ENCODE data around the gene ARL15. TPM values are rescaled to one million over a fixed set of nuclear protein-coding genes. Genes with fewer than 3 reads are reported as not detected.

Gene ARL15
- total RNA-seq, 1 donor from 2014 or later = 16.9 TPM

DNA sequence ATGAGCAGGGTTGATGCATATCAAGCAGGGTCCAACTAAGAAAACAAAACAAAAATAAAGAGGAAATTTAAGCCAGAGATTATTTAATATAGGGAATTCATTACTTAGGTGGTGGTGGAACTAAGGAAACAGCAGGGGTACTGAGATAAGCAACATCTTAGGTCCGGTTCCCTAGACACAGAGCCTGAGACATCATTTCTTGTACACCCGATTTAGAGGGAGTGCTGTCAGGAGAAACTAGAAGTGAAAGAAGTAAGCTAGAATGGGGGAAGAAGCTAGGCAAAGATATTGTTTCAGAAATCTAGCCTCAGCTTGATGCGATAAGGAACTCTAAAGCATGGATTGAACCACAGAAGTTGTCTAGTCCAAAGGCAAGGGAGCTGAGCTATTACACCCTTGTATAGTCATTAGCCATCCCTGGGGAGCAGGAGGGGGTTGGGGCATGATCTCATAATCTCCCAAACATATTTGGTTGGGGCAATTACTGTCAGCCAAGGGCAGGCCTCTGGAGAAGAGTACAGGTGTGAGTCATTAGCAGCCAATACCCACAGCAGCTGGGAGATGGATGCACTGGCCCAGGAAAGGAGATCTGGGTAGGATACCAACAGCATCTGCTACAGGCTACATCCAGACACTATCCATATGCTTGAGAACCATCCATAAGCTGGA is 194.5 kb downstream of the ARL15 start:
- H3K4me3 Mint-ChIP-seq = no peak overlapping the region

DNA sequence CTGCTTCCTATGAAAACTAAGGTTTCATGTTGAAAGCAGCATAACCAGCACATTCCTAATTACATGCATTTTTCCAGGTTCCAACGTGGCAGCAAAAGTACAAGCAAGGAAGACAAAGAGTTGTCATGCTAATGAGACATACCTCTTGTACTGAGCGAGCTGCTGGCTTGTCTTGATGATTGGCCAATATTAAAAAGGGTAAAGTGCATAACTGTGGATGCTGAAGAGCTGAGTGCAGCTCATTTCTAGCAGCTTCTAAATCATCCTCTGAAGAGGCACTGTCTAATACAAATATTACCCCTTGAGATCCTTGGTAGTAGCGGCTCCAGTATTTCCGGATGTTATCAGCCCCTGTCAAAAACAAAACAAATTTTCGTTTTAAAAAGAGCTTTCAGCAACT is 197.3 kb downstream of the ARL15 start:
- H3K27me3 Mint-ChIP-seq = no peaks in the 10 kb centered on the region
- H3K4me3 Mint-ChIP-seq = no peak overlapping the region
- DNase-seq (ENCODE audit: extremely low spot score, unreplicated experiment) = no peak
- TF ChIP-seq, protein P1, sequence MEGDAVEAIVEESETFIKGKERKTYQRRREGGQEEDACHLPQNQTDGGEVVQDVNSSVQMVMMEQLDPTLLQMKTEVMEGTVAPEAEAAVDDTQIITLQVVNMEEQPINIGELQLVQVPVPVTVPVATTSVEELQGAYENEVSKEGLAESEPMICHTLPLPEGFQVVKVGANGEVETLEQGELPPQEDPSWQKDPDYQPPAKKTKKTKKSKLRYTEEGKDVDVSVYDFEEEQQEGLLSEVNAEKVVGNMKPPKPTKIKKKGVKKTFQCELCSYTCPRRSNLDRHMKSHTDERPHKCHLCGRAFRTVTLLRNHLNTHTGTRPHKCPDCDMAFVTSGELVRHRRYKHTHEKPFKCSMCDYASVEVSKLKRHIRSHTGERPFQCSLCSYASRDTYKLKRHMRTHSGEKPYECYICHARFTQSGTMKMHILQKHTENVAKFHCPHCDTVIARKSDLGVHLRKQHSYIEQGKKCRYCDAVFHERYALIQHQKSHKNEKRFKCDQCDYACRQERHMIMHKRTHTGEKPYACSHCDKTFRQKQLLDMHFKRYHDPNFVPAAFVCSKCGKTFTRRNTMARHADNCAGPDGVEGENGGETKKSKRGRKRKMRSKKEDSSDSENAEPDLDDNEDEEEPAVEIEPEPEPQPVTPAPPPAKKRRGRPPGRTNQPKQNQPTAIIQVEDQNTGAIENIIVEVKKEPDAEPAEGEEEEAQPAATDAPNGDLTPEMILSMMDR (conservative IDR thresholded peaks at IDR 0.05) = no peak
- H3K27ac Mint-ChIP-seq = no peak overlapping the region
- peaks cover 9% of the 10 kb centered on the region for H3K4me1 Mint-ChIP-seq (ENCODE audit: unreplicated experiment)
- peaks cover 5% of the 10 kb centered on the region for H3K36me3 Mint-ChIP-seq
- H3K9me3 Mint-ChIP-seq = no peaks in the 10 kb centered on the region

More for the DNA sequence above, 194.5 kb downstream of the ARL15 start:
- TF ChIP-seq, protein P1 (conservative IDR thresholded peaks at IDR 0.05) = no peak
- peaks cover 9% of the 10 kb centered on the region for H3K4me1 Mint-ChIP-seq (ENCODE audit: unreplicated experiment)
- peaks cover 5% of the 10 kb centered on the region for H3K36me3 Mint-ChIP-seq
- no peak for DNase-seq (ENCODE audit: extremely low spot score, unreplicated experiment)
- no peak overlapping the region for H3K27ac Mint-ChIP-seq
- H3K9me3 Mint-ChIP-seq = peaks cover 4% of the 10 kb centered on the region
- H3K27me3 Mint-ChIP-seq = no peaks in the 10 kb centered on the region

DNA sequence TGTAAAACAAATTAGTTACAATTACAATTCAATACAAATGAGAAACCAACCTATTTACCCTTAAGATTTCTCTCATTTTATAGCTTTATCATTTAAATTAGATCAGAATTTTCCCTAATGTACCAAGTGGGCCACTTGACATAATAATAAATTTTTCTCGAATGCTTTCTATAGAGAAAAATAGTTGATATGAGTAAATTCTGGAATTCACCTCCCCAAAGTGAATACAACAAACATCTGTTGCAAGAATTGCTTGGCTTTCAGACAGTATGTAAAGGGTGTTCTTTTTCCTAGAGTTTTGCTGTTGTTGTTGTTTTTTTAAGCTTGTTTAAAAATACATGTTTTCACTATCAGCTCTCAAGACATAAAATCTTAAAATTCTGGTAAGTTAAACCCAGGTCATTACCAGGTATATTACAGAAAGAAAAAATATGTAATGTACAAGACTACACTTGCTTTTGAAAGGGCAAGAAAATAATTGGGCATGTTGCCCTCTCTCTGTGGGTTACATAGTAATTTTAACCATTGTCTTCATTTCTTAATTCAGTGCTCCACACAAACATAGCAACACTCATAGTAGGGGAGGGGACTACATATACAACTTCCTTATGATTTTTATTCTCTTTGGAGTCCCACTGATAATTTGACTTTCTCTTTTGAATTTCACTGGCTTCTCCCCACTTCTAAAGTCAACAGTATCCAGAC is 200.6 kb downstream of the ARL15 start:
- H3K4me1 Mint-ChIP-seq (ENCODE audit: unreplicated experiment) = peaks cover 4% of the 10 kb centered on the region
- TF ChIP-seq, protein P1 (conservative IDR thresholded peaks at IDR 0.05) = no peak
- no peaks in the 10 kb centered on the region for H3K27me3 Mint-ChIP-seq
- H3K4me3 Mint-ChIP-seq = no peak overlapping the region
- DNase-seq (ENCODE audit: extremely low spot score, unreplicated experiment) = no peak
- no peak overlapping the region for H3K27ac Mint-ChIP-seq
- no peaks in the 10 kb centered on the region for H3K9me3 Mint-ChIP-seq
- peaks cover 5% of the 10 kb centered on the region for H3K36me3 Mint-ChIP-seq

- Mint-ChIP-seq H3K4me3 (no peak overlapping the region), H3K36me3 (peaks cover 4% of the 10 kb centered on the region), H3K9me3 (no peaks in the 10 kb centered on the region), H3K27me3 (no peaks in the 10 kb centered on the region), H3K27ac (no peak overlapping the region), H3K4me1 (ENCODE audit: unreplicated experiment) (peaks cover 4% of the 10 kb centered on the region)
- DNase-seq (ENCODE audit: extremely low spot score, unreplicated experiment) = no peak
- TF ChIP-seq, protein P1 (conservative IDR thresholded peaks at IDR 0.05) = no peak
Observed at GRCh38 chr5:54108136-54108535, 202.2 kb downstream of the ARL15 start.

- Mint-ChIP-seq H3K9me3 (no peaks in the 10 kb centered on the region), H3K4me3 (no peak overlapping the region), H3K27ac (no peak overlapping the region), H3K4me1 (ENCODE audit: unreplicated experiment) (no peaks in the 10 kb centered on the region), H3K36me3 (no peaks in the 10 kb centered on the region), H3K27me3 (no peaks in the 10 kb centered on the region)
- no peak for DNase-seq (ENCODE audit: extremely low spot score, unreplicated experiment)
- TF ChIP-seq, protein P1 (conservative IDR thresholded peaks at IDR 0.05) = no peak
Observed at GRCh38 chr5:54103871-54104270, 206.5 kb downstream of the ARL15 start.
